SKM-1 treated with dmso at 0.1 percent for 144 hours (cell line): Measurements from ENCODE around the gene SLC25A21.

ENCODE experiments used
- DNase-seq: peaks from one replicate; lab custom pipeline; 2025; ENCODE audit not compliant: unreplicated experiment; lab: John Stamatoyannopoulos, UW

Gene SLC25A21

GRCh38 chr14:36791402-36791801, 381.0 kb downstream of the SLC25A21 start:
- DNase-seq: no peak

- no peak for DNase-seq
Observed at GRCh38 chr14:36785511-36785910, 386.9 kb downstream of the SLC25A21 start.

- DNase-seq: no peak
Observed at GRCh38 chr14:36784541-36784940, 387.9 kb downstream of the SLC25A21 start.

GRCh38 chr14:36781897-36782296, 390.5 kb downstream of the SLC25A21 start:
- no peak for DNase-seq

- DNase-seq: no peak
Observed at GRCh38 chr14:36773558-36773957, 398.8 kb downstream of the SLC25A21 start.

- DNase-seq: no peak
Observed at GRCh38 chr14:36773136-36773540, 399.3 kb downstream of the SLC25A21 start.

- no peak for DNase-seq
Observed at GRCh38 chr14:36771028-36771640, 401.3 kb downstream of the SLC25A21 start.

GRCh38 chr14:36768638-36769337, 403.6 kb downstream of the SLC25A21 start:
- no peak for DNase-seq

GRCh38 chr14:36767603-36768281, 404.7 kb downstream of the SLC25A21 start:
- DNase-seq: no peak

GRCh38 chr14:36766974-36767373, 405.4 kb downstream of the SLC25A21 start:
- no peak for DNase-seq

- DNase-seq: no peak
Observed at GRCh38 chr14:36757734-36758601, 414.4 kb downstream of the SLC25A21 start.

GRCh38 chr14:36756226-36756625, 416.2 kb downstream of the SLC25A21 start:
- no peak for DNase-seq

- no peak for DNase-seq
Observed at GRCh38 chr14:36755756-36756155, 416.6 kb downstream of the SLC25A21 start.

GRCh38 chr14:36751920-36752319, 420.5 kb downstream of the SLC25A21 start:
- DNase-seq: no peak

GRCh38 chr14:36751106-36751505, 421.3 kb downstream of the SLC25A21 start:
- no peak for DNase-seq

- no peak for DNase-seq
Observed at GRCh38 chr14:36750244-36750643, 422.2 kb downstream of the SLC25A21 start.

GRCh38 chr14:36748610-36749213, 423.7 kb downstream of the SLC25A21 start:
- no peak for DNase-seq

GRCh38 chr14:36747411-36748184, 424.8 kb downstream of the SLC25A21 start:
- DNase-seq: no peak

- no peak for DNase-seq
Observed at GRCh38 chr14:36746872-36747271, 425.5 kb downstream of the SLC25A21 start.

- no peak for DNase-seq
Observed at GRCh38 chr14:36741858-36742257, 430.5 kb downstream of the SLC25A21 start.
